Amygdala (tissue), 56 donors: Measurements from ENCODE around the gene CLDN19.
"Not testable (repeated sequence)": the region's sequence is repeated elsewhere in the genome, so short reads cannot be mapped to it uniquely, and the experiment has no call there.

Experiments used
- DNase-seq, 56 donors: peaks; one replicate each; lab custom pipeline; 2025; lab: John Stamatoyannopoulos, UW

CLDN19 gene

DNA sequence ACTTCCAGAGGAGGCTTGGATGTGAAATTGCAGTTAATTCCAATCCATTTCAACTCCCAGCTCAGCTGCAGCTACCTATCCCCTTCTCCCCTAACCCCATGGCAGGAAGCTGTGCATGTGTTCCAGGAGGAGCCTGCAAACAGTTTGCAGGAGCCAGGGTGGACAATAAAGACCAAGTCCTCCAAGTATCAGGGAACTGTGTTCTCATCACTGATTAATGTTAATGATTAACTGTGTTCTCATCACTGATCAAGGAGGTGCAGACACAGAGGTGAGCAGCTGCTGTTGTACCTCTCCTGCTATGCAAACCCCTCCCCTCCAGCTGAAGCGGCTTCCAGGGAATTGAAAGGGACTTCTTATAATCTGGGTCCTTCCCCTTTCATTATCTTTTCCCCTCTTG is 19.2 kb downstream of the CLDN19 start:
- DNase-seq = no peak

DNA sequence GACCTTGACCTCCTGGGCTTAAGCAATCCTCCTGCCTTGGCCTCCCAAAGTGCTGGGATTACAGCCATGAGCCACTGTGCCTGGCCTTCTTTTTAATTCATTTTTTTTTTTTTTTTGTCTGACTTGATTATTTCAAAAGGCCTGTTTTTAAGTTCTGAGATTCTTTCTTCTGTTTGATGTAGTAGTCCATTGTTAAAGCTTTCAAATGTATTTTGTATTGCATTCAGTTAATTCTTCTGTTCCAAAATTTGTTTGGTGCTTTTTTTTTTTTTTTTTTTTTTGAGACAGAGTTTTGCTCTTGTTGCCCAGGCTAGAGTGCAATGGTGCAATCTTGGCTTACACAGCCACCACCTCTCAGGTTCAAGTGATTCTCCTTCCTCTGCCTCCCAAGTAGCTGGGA is 25.6 kb downstream of the CLDN19 start:
- DNase-seq = not testable (repeated sequence)

- DNase-seq = no peak
Observed at GRCh38 chr1:42713293-42713692, 26.7 kb downstream of the CLDN19 start.

GRCh38 chr1:42712808-42713207 is 27.2 kb downstream of the CLDN19 start:
- DNase-seq = not testable (repeated sequence)

DNA sequence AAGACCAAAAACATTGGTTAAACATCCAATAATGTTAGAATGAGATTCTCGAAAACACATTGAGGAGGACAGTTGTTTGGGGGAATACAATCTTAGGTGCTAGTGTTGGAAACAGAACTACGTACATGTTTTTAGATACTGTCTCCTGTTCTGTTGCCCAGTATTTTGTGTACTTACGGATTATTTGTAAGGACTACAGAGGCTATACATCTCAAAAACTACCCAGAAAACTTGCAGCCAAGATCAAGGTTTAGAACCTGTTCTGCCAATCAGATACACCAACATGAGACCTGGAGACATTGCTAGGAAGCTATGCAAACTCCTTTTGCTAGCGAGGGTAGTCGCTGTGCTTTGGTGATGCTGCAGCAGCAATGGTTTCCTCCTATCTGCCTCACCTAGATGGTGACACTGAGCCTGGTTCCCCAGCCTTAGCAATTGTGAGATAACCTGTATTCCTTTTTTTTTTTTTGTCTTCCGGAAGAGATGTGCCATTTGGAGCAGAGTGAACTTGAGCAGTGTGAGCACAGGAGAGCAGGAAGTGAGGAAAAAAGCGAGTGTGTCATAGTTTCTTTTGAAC is 36.1 kb downstream of the CLDN19 start:
- DNase-seq = no peak

DNA sequence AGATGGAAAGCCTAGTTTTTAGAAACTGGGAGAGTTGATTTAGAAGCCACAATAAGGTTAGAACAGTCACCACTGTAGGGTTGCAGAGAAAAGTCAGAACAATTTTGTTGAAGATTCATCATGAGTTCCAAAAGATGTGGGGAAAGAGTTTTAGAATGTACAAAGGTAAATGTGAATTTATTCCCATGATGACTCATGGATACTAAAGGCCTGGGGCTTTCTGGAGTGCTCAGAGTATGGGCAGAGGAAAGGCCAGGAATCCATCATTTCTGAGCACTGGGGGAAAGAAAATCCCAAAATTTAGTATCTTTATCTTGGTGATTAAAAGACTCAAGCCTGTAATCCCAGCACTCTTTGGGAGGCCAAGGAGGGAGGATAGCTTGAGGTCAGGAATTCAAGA is 40.0 kb downstream of the CLDN19 start:
- DNase-seq = no peak

DNA sequence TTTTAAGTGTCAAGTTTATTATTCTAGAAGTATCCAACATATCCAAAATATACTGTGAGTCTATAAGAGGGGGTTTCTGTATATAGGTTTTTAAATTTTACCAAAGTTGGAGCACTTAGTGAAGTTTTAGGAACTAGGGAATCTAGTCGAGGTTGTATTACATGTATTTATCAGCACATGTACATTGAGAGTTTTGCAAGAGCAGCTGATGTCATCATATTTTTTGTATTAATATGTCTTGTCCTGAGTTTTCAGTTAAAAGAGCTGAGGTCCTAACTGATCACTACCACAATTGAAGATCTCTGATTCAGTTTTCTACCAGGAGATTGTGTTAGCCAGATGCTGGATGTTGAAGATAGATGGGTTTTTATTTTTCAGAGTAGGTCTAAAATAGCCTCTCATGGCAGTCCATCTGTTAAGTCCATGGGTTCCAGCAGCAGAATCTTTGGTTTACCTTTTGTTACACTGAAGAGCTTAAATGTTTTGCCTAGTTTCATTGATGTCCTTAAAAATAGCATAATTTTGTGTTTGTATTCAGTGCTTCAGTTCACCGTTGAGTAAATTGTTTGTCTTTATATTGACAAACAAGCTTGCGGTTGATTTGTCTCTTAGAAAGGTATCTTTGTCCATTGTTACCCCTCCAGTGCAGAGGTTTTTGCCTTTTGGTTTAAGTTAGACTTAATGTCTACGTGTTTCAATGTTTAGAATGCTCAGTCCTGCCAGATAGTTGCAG is 41.8 kb downstream of the CLDN19 start:
- DNase-seq = no peak

GRCh38 chr1:42692911-42693310 is 47.1 kb downstream of the CLDN19 start:
- DNase-seq = no peak

- DNase-seq = no peak
Observed at GRCh38 chr1:42692461-42692860, 47.6 kb downstream of the CLDN19 start.

DNA sequence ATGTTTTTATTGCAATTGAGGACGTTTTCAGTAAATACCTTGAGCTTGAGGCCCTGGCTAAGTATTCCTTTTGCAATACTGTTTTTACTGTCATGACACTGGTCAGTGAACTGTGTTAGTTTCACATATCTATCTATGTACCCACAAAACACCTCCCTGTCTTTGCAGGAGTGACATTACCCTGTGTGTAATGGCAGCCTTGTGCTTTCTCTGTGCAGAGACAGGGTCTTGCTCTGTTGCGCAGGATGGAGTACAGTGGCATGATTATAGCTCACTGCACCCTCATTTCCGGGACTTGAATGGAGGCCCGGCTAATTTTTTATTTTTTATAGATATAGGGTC is 48.9 kb downstream of the CLDN19 start:
- no peak for DNase-seq

DNA sequence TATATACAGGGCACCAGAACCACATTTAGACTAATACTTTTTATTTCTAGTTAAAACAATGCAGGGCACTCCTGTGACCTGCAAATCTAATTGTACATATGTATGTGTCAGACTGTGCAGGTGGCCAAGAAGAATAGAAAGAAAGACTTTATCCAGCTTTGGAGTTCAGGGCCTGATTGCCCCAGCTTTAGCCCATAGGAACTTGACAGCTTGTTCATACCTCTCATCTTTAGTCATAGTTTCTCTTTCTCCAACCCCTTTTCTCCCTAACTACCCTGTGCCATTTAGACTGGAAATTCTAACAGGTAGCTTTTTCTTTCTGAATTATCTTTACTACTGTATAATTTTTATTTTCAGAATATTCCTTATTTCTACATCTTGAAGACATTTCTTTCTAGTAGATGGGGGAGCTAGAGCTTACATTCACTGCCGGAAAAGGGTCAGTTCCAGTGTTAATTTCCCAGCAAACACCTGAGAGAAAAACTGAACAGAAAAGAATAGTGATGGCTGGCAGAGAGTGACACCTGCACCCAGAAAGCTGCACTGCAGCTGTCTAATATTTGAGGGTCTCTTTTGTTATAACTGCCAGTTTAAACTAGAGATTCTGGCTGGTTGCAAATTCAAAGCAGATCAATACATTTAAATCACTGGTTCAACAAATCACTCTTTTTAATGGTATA is 49.4 kb downstream of the CLDN19 start:
- DNase-seq = no peak

GRCh38 chr1:42689912-42690311 is 50.1 kb downstream of the CLDN19 start:
- DNase-seq = no peak

DNA sequence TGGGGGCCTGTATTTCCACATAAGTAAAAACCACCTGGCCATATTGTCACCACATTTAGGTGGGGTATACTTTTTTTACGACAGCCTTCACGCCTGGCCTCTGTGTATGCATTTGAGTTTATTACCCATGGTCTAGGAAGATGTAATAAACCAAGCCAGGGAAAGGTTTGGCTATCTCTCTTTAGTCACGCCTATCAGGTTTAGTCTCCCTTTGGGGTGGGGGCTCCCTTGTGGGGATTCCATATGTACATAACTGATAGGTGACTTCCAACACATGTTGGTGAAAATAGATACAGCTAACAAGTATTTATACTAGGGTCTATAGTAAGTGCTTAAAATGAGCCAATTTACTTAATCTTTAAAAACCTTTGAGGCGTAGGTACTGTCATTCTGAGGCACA is 53.6 kb downstream of the CLDN19 start:
- DNase-seq = no peak

DNA sequence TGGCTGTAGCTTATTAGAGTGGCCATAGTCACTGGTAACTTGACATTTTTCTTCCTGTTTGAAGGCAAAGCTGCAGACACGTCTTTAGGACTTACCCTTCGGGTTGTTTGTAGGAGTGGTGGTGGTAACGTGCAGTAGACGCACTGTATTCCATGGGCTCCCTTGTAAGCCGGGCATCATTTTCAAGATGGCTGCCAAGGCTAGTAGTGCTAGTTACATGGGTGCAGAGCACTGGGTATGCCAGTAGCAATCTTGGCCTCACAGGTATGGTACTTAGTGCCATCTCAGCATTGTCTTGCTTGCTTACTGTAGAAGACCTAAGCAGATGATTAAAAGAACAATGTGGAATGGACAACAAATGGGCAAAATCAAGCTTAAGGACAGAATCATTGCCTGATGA is 55.9 kb downstream of the CLDN19 start:
- DNase-seq = peak in 1 of 56 donors; percentile 0
